Suprapubic skin (tissue), 4 donors: ENCODE measurements around the gene SPCS3.

ENCODE experiments used
- CTCF ChIP-seq, 2 donors: fragments of 200-600 bp in 1 of 2; fragments of 450-650 bp in 1 of 2; sonication (generic) in 1 of 2; IDR thresholded peaks; one replicate each; pipeline ENCODE4 v1.5.1; 2016 to 2019; ENCODE audit warnings: antibody characterized with exemption in 2 of 2, mild to moderate bottlenecking in 1 of 2, moderate library complexity in 1 of 2
- POLR2A ChIP-seq, 2 donors: fragments of 450-650 bp; IDR thresholded peaks; one replicate each; pipeline ENCODE4 v1.6.1; 2017; ENCODE audit warnings: antibody characterized with exemption in 2 of 2, mild to moderate bottlenecking in 2 of 2, moderate library complexity in 2 of 2
- POLR2AphosphoS5 ChIP-seq, 3 donors: sonication (generic); formaldehyde crosslinking; IDR thresholded peaks; one replicate each; pipeline ENCODE4 v1.6.1; 2017; ENCODE audit warnings: antibody characterized with exemption in 3 of 3

- TF ChIP-seq CTCF (IDR thresholded peaks at IDR 0.05) (no peak), POLR2A (IDR thresholded peaks at IDR 0.05) (no peak), POLR2AphosphoS5 (IDR thresholded peaks at IDR 0.05) (no peak)
These were observed 58.0 kb downstream of the SPCS3 start for GRCh38 chr4:176377780-176378179.
